ENCODE data around the gene TP53RK. TPM values are rescaled to one million over a fixed set of nuclear protein-coding genes. Genes with fewer than 3 reads are reported as not detected.

Gene TP53RK
- total RNA-seq, result 10 to 100 TPM; 18.3 to 18.8 TPM

GRCh38 chr20:46689082-46689753 lies at the start of gene TP53RK:
Gene TP53RK, minus strand, starts transcription at chr20:46689444. Its CDS starts 30 bp downstream, at chr20:46689414.
- Mint-ChIP-seq H3K27ac (peak within 1 kb of the TSS; percentile 86), H3K4me1 (peaks cover 44% of the 10 kb centered on the region), H3K9me3 (no peaks in the 10 kb centered on the region), H3K27me3 (no peaks in the 10 kb centered on the region), H3K36me3 (ENCODE audit: low read depth) (peaks cover 40% of the 10 kb centered on the region), H3K4me3 (peak within 1 kb of the TSS; percentile 91)
- POLR2A ChIA-PET, result interaction anchor here (0.9 to 3.0 kb wide), 10 partner anchors 9 to 324 kb away, joined by 3 to 18 read pairs (median 4); partner anchors contain the start of gene ZNF334
- peak; percentile 97 for DNase-seq
- CTCF ChIA-PET, result interaction anchor here (0.8 to 2.4 kb wide), 10 partner anchors 9 to 340 kb away, joined by 3 to 14 read pairs (median 4); no protein-coding TSS in a partner anchor

GRCh38 chr20:46735436-46735835 lies 46.2 kb upstream of the TP53RK start:
- H3K4me1 Mint-ChIP-seq, result no peaks in the 10 kb centered on the region
- no peaks in the 10 kb centered on the region for H3K9me3 Mint-ChIP-seq
- H3K27ac Mint-ChIP-seq, result no peak overlapping the region
- CTCF ChIA-PET, result no interaction called here
- H3K27me3 Mint-ChIP-seq, result peaks cover 15% of the 10 kb centered on the region
- H3K36me3 Mint-ChIP-seq (ENCODE audit: low read depth), result no peaks in the 10 kb centered on the region
- no peak for DNase-seq
- H3K4me3 Mint-ChIP-seq, result no peak overlapping the region
- POLR2A ChIA-PET, result no interaction called here

DNA sequence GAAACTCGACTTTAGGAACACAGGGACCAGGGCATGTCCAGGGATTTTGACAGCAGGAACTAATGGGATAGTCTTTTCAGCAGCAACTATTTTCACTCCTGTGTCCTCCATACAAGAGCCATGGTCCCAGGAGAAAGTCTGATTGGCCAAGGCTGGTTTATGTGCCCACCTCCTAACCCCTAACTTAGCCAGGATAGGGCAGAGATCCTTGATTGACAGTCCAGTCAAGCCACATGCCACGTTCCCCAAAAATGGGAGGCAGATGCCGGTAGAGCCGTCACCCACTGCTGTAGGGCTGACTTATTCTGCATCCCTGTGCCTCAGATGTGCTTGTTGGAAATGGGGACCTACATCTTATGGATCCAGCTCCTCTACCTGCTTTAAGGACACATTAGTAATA lies 42.5 kb upstream of the TP53RK start:
- DNase-seq, result no peak
- no peaks in the 10 kb centered on the region for H3K4me1 Mint-ChIP-seq
- ChIA-PET CTCF (no interaction called here), POLR2A (no interaction called here)
- no peaks in the 10 kb centered on the region for H3K9me3 Mint-ChIP-seq
- H3K36me3 Mint-ChIP-seq (ENCODE audit: low read depth), result no peaks in the 10 kb centered on the region
- H3K27me3 Mint-ChIP-seq, result no peaks in the 10 kb centered on the region
- H3K4me3 Mint-ChIP-seq, result no peak overlapping the region
- H3K27ac Mint-ChIP-seq, result no peak overlapping the region

- DNase-seq, result no peak
- H3K9me3 Mint-ChIP-seq, result no peaks in the 10 kb centered on the region
- no peaks in the 10 kb centered on the region for H3K36me3 Mint-ChIP-seq (ENCODE audit: low read depth)
- CTCF ChIA-PET, result no interaction called here
- no peaks in the 10 kb centered on the region for H3K27me3 Mint-ChIP-seq
- H3K4me1 Mint-ChIP-seq, result no peaks in the 10 kb centered on the region
- no peak overlapping the region for H3K4me3 Mint-ChIP-seq
- H3K27ac Mint-ChIP-seq, result no peak overlapping the region
- POLR2A ChIA-PET, result no interaction called here
Observed at GRCh38 chr20:46725186-46726165, 36.2 kb upstream of the TP53RK start.

DNA sequence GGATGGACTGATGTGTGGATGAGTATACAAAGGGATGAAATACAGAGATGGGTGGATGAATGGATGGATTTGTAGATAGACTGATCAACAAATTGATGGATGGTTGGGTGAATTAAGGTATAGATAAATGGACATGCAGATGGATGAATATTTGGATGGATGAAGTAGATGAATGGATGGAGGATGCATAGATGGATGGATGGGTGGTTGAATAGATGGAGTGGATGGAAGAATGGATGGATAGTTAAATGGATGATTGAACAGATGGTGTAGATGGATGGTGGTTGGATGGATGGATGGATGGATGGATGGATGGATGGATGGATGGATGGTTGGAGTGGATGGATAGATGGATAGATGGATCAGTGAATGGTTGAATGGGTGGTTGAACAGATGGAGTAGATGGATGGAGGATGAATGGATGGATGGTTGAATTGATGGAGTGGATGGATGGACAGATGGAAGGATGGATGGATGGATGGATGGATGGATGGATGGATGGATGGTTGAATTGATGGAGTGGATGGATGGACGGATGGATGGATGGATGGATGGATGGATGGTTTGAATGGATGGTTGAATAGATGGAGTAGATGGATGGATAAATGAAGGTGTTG lies 35.2 kb upstream of the TP53RK start:
- H3K27me3 Mint-ChIP-seq, result no peaks in the 10 kb centered on the region
- H3K36me3 Mint-ChIP-seq (ENCODE audit: low read depth), result no peaks in the 10 kb centered on the region
- ChIA-PET POLR2A (no interaction called here), CTCF (no interaction called here)
- H3K27ac Mint-ChIP-seq, result no peak overlapping the region
- no peak overlapping the region for H3K4me3 Mint-ChIP-seq
- no peaks in the 10 kb centered on the region for H3K4me1 Mint-ChIP-seq
- DNase-seq, result no peak
- peaks cover 2% of the 10 kb centered on the region for H3K9me3 Mint-ChIP-seq

GRCh38 chr20:46723039-46723438 lies 33.8 kb upstream of the TP53RK start:
- H3K4me3 Mint-ChIP-seq, result no peak overlapping the region
- no peak for DNase-seq
- H3K36me3 Mint-ChIP-seq (ENCODE audit: low read depth), result no peaks in the 10 kb centered on the region
- no peak overlapping the region for H3K27ac Mint-ChIP-seq
- H3K27me3 Mint-ChIP-seq, result no peaks in the 10 kb centered on the region
- ChIA-PET POLR2A (no interaction called here), CTCF (interaction anchor here (1.1 kb wide), 1 partner anchor 26 kb away, joined by 4 read pairs; no protein-coding TSS in a partner anchor)
- peaks cover 2% of the 10 kb centered on the region for H3K9me3 Mint-ChIP-seq
- H3K4me1 Mint-ChIP-seq, result no peaks in the 10 kb centered on the region

- ChIA-PET CTCF (interaction anchor here (0.7 to 1.1 kb wide), 2 partner anchors 25 to 26 kb away, joined by 3 to 4 read pairs; no protein-coding TSS in a partner anchor), POLR2A (no interaction called here)
- Mint-ChIP-seq H3K27me3 (no peaks in the 10 kb centered on the region), H3K9me3 (peaks cover 2% of the 10 kb centered on the region), H3K4me3 (no peak overlapping the region), H3K4me1 (no peaks in the 10 kb centered on the region), H3K27ac (no peak overlapping the region), H3K36me3 (ENCODE audit: low read depth) (no peaks in the 10 kb centered on the region)
- DNase-seq, result no peak
Observed at GRCh38 chr20:46722450-46722849, 33.2 kb upstream of the TP53RK start.

- H3K4me3 Mint-ChIP-seq, result no peak overlapping the region
- ChIA-PET CTCF (no interaction called here), POLR2A (no interaction called here)
Observed at GRCh38 chr20:46721476-46721875, 32.2 kb upstream of the TP53RK start.

DNA sequence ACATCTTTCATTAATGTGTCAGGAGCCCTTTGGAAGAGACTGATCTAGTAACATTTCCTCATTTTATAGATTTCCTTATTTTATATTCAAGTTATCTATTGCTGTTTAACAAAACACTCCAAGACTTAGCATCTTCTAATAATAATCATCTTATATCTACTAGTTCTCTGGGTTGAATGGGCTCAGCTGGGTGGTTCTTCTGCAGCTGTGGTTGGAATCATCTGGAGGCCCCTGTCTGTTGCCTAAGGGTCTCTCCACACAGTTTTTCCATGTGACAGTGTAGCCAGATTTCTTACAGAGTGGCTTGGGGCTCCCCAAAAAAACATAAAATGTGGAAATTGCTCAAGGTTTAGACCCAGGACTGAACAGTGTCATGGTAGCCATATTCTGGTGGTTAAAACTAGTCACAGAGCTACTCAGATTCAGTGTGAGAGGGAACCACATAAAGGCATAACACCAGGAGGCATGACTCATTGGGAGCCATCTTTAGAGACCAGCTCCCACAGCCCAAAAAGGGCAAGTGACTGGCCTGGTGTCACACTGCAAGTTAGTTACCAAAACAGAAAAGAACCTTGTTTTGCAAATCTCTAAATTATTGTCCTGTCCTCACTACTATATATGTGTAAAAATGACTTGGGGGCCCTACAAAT lies 31.7 kb upstream of the TP53RK start:
- POLR2A ChIA-PET, result no interaction called here

More at GRCh38 chr20:46721476-46721875, 32.2 kb upstream of the TP53RK start:
- Mint-ChIP-seq H3K27me3 (peaks cover 2% of the 10 kb centered on the region), H3K4me1 (no peaks in the 10 kb centered on the region), H3K27ac (no peak overlapping the region), H3K9me3 (peaks cover 2% of the 10 kb centered on the region), H3K36me3 (ENCODE audit: low read depth) (no peaks in the 10 kb centered on the region)
- no peak for DNase-seq

DNA sequence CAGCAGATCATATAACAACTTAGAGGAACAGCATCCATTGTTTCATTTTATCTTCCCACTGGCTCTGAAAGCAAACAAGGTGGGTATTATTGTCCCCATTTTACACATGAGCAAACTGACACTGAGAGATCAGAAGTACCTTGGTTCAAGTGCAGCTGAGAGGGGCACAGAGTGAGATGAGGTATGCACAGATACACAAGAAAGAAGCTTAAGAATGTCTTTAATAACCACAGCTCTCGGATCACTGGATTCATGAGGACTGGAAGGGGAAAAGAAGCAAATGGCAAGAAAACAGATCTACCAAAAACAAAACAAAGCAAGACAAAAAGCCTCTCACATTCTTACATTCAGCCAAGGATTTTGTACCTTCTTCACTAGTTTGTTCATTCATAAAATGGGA lies 30.8 kb upstream of the TP53RK start:
- H3K4me3 Mint-ChIP-seq, result no peak overlapping the region
- peaks cover 2% of the 10 kb centered on the region for H3K27me3 Mint-ChIP-seq
- DNase-seq, result no peak
- ChIA-PET CTCF (interaction anchor here (0.6 kb wide), 1 partner anchor 39 kb away, joined by 4 read pairs; no protein-coding TSS in a partner anchor), POLR2A (no interaction called here)
- no peaks in the 10 kb centered on the region for H3K36me3 Mint-ChIP-seq (ENCODE audit: low read depth)
- H3K9me3 Mint-ChIP-seq, result peaks cover 2% of the 10 kb centered on the region
- H3K27ac Mint-ChIP-seq, result no peak overlapping the region
- H3K4me1 Mint-ChIP-seq, result no peaks in the 10 kb centered on the region

More for the DNA sequence above, 31.7 kb upstream of the TP53RK start:
- CTCF ChIA-PET, result no interaction called here
- peaks cover 2% of the 10 kb centered on the region for H3K27me3 Mint-ChIP-seq
- peaks cover 2% of the 10 kb centered on the region for H3K9me3 Mint-ChIP-seq
- H3K27ac Mint-ChIP-seq, result no peak overlapping the region
- no peak for DNase-seq
- H3K36me3 Mint-ChIP-seq (ENCODE audit: low read depth), result no peaks in the 10 kb centered on the region
- no peak overlapping the region for H3K4me3 Mint-ChIP-seq
- H3K4me1 Mint-ChIP-seq, result no peaks in the 10 kb centered on the region

- ChIA-PET CTCF (no interaction called here), POLR2A (no interaction called here)
- no peak overlapping the region for H3K27ac Mint-ChIP-seq
- peaks cover 2% of the 10 kb centered on the region for H3K27me3 Mint-ChIP-seq
- no peak for DNase-seq
- no peaks in the 10 kb centered on the region for H3K4me1 Mint-ChIP-seq
- H3K36me3 Mint-ChIP-seq (ENCODE audit: low read depth), result no peaks in the 10 kb centered on the region
- H3K4me3 Mint-ChIP-seq, result no peak overlapping the region
- peaks cover 2% of the 10 kb centered on the region for H3K9me3 Mint-ChIP-seq
Observed at GRCh38 chr20:46717818-46718541, 28.7 kb upstream of the TP53RK start.

- no peaks in the 10 kb centered on the region for H3K4me1 Mint-ChIP-seq
- H3K36me3 Mint-ChIP-seq (ENCODE audit: low read depth), result no peaks in the 10 kb centered on the region
- ChIA-PET CTCF (no interaction called here), POLR2A (no interaction called here)
- no peak overlapping the region for H3K4me3 Mint-ChIP-seq
- no peak overlapping the region for H3K27ac Mint-ChIP-seq
- peaks cover 16% of the 10 kb centered on the region for H3K27me3 Mint-ChIP-seq
- DNase-seq, result no peak
- H3K9me3 Mint-ChIP-seq, result peaks cover 2% of the 10 kb centered on the region
Observed at GRCh38 chr20:46715292-46715756, 26.1 kb upstream of the TP53RK start.
